Osteoblast (primary cell): Measurements from ENCODE around the gene ADCK2. TPM values are rescaled to one million over a fixed set of nuclear protein-coding genes. Genes with fewer than 3 reads are reported as not detected.

Source experiments
- DNase-seq: peaks from one replicate; pipeline ENCODE4 v3.0.0; 2011; ENCODE audit warnings: low spot score, mixed read lengths; ENCODE audit not compliant: insufficient read length; ENCODE audit errors: missing footprints
- H2AFZ ChIP-seq: 2 replicates; pipeline ENCODE4 v1.6.0; 2011; ENCODE audit warnings: mild to moderate bottlenecking, low read length
- H3K27ac ChIP-seq: 2 replicates; pipeline ENCODE4 v1.5.1; 2011; ENCODE audit warnings: mild to moderate bottlenecking, low read depth, low read length, moderate library complexity
- H3K27me3 ChIP-seq: 2 replicates; pipeline ENCODE4 v1.6.0; 2012; ENCODE audit warnings: mild to moderate bottlenecking, control low read depth, inconsistent platforms, low read length, moderate library complexity; ENCODE audit not compliant: insufficient read depth
- H3K36me3 ChIP-seq: 2 replicates; pipeline ENCODE4 v1.5.1; 2011; ENCODE audit warnings: mild to moderate bottlenecking, low read length, control low read depth, moderate library complexity; ENCODE audit not compliant: insufficient read depth
- H3K4me1 ChIP-seq: 2 replicates; pipeline ENCODE4 v1.5.1; 2011; ENCODE audit warnings: mild to moderate bottlenecking, low read length, control low read depth, moderate library complexity; ENCODE audit not compliant: insufficient read depth
- H3K4me2 ChIP-seq: 2 replicates; pipeline ENCODE4 v1.6.0; 2011; ENCODE audit warnings: mild to moderate bottlenecking, low read length; ENCODE audit not compliant: insufficient read depth
- H3K4me3 ChIP-seq: fragments of 200-600 bp; sonication (generic); 3 replicates; pipeline ENCODE4 v1.5.1; 2012; ENCODE audit warnings: mild to moderate bottlenecking, low read length, inconsistent platforms; ENCODE audit not compliant: insufficient read depth
- H3K79me2 ChIP-seq: 2 replicates; pipeline ENCODE4 v1.6.0; 2012; ENCODE audit warnings: mild to moderate bottlenecking, low read length, control low read depth, inconsistent platforms; ENCODE audit not compliant: insufficient read depth
- H3K9me3 ChIP-seq: 2 replicates; pipeline ENCODE4 v1.5.1; 2011; ENCODE audit warnings: low read depth, low read length, control low read depth
- H4K20me1 ChIP-seq: 2 replicates; pipeline ENCODE4 v1.6.0; 2012; ENCODE audit warnings: mild to moderate bottlenecking, low read length, control low read depth; ENCODE audit not compliant: insufficient read depth
- CTCF ChIP-seq: IDR thresholded peaks from 2 replicates; pipeline ENCODE4 v1.5.1; 2011; ENCODE audit warnings: mild to moderate bottlenecking, low read depth, low read length, moderate library complexity; ENCODE audit errors: extremely low read depth
- total RNA-seq: library from RNA; depleted of rRNA; stranded (reverse); fragments of >200 nt; gene quantifications from 2 replicates; pipeline ENCODE4 v1.2.3, GENCODE V29; 2012

The ADCK2 gene
- total RNA-seq, 1 donor, result 28.6 TPM

- no peak overlapping the region for H3K4me3 ChIP-seq
- no peaks in the 10 kb centered on the region for H3K36me3 ChIP-seq
- no peaks in the 10 kb centered on the region for H4K20me1 ChIP-seq
- H3K9me3 ChIP-seq, result no peaks in the 10 kb centered on the region
- no peak overlapping the region for H3K4me2 ChIP-seq
- no peak overlapping the region for H3K27ac ChIP-seq
- no peak for DNase-seq
- no peak for TF ChIP-seq CTCF
- H2AFZ ChIP-seq, result no peak overlapping the region
- H3K27me3 ChIP-seq, result no peaks in the 10 kb centered on the region
- H3K79me2 ChIP-seq, result no peaks in the 10 kb centered on the region
- H3K4me1 ChIP-seq, result no peaks in the 10 kb centered on the region
These were observed 41.7 kb downstream of the ADCK2 start for GRCh38 chr7:140714331-140715040.

GRCh38 chr7:140719721-140720120, 47.0 kb downstream of the ADCK2 start:
- Histone ChIP-seq H3K27ac (no peak overlapping the region), H3K4me3 (no peak overlapping the region), H2AFZ (no peak overlapping the region), H4K20me1 (no peaks in the 10 kb centered on the region), H3K36me3 (no peaks in the 10 kb centered on the region), H3K4me2 (no peak overlapping the region), H3K9me3 (no peaks in the 10 kb centered on the region), H3K27me3 (no peaks in the 10 kb centered on the region), H3K4me1 (no peaks in the 10 kb centered on the region), H3K79me2 (no peaks in the 10 kb centered on the region)
- DNase-seq, result no peak
- TF ChIP-seq CTCF, result no peak

- H3K27me3 ChIP-seq, result no peaks in the 10 kb centered on the region
These were observed 49.5 kb downstream of the ADCK2 start for GRCh38 chr7:140722254-140722653.

More at GRCh38 chr7:140722254-140722653, 49.5 kb downstream of the ADCK2 start:
- DNase-seq, result no peak
- no peaks in the 10 kb centered on the region for H4K20me1 ChIP-seq
- H3K9me3 ChIP-seq, result no peaks in the 10 kb centered on the region
- H3K4me1 ChIP-seq, result no peaks in the 10 kb centered on the region
- peaks cover 5% of the 10 kb centered on the region for H3K36me3 ChIP-seq
- H2AFZ ChIP-seq, result no peak overlapping the region
- H3K79me2 ChIP-seq, result no peaks in the 10 kb centered on the region
- no peak overlapping the region for H3K4me2 ChIP-seq
- H3K4me3 ChIP-seq, result no peak overlapping the region
- TF ChIP-seq CTCF, result no peak
- no peak overlapping the region for H3K27ac ChIP-seq
